IMR-90 (cell line): ENCODE measurements around the gene ITFG2.

Experiments used
- CTCF ChIP-seq: conservative IDR thresholded peaks from 2 replicates; pipeline ENCODE4 v1.5.1; 2012; ENCODE audit warnings: mild to moderate bottlenecking, low read depth, low read length, improper control_type of control experiment
- FOS ChIP-seq: fragments of 150-350 bp; IDR thresholded peaks from 2 replicates; pipeline ENCODE4 v1.6.1; 2016; ENCODE audit warnings: low read depth, low read length
- MAFK ChIP-seq: IDR thresholded peaks from 2 replicates; pipeline ENCODE4 v1.6.1; 2012; ENCODE audit warnings: low read depth, low read length, improper control_type of control experiment
- NFE2L2 ChIP-seq: fragments of 150-350 bp; IDR thresholded peaks from 2 replicates; pipeline ENCODE4 v1.6.1; 2016; ENCODE audit warnings: low read depth, mild to moderate bottlenecking, low read length
- POLR2A ChIP-seq: IDR thresholded peaks from 2 replicates; pipeline ENCODE4 v1.6.1; 2012; ENCODE audit warnings: mild to moderate bottlenecking, low read depth, low read length
- RAD21 ChIP-seq: IDR thresholded peaks from 2 replicates; pipeline ENCODE4 v1.6.1; 2012; ENCODE audit warnings: low read length, improper control_type of control experiment
- RCOR1 ChIP-seq: IDR thresholded peaks from 2 replicates; pipeline ENCODE4 v1.6.1; 2012; ENCODE audit warnings: mild to moderate bottlenecking, low read length, improper control_type of control experiment; ENCODE audit not compliant: insufficient replicate concordance

GRCh38 chr12:2826721-2827515 is 14.4 kb downstream of the ITFG2 start:
- TF ChIP-seq POLR2A (no peak), CTCF (no peak), RCOR1 (no peak), NFE2L2 (no peak), FOS (no peak), MAFK (no peak), RAD21 (no peak)
